HG03575 (cell line): ENCODE results near the gene NUDT6.
"Not testable (repeated sequence)": the region's sequence is repeated elsewhere in the genome, so short reads cannot be mapped to it uniquely, and the experiment has no call there.

Experiments used
- ATAC-seq: cut with Tn5 transposase; IDR thresholded peaks from one replicate; pipeline ENCODE4 v1.9.1; 2021; ENCODE audit not compliant: unreplicated experiment, insufficient number of reproducible peaks, low FRiP score; ENCODE audit errors: extremely low read depth

The NUDT6 gene

GRCh38 chr4:122889726-122890125 lies 32.7 kb downstream of the NUDT6 start:
- no peak for ATAC-seq

GRCh38 chr4:122884499-122884898 lies 37.9 kb downstream of the NUDT6 start:
- ATAC-seq: no peak

GRCh38 chr4:122882857-122883735 lies 39.3 kb downstream of the NUDT6 start:
- no peak for ATAC-seq

DNA sequence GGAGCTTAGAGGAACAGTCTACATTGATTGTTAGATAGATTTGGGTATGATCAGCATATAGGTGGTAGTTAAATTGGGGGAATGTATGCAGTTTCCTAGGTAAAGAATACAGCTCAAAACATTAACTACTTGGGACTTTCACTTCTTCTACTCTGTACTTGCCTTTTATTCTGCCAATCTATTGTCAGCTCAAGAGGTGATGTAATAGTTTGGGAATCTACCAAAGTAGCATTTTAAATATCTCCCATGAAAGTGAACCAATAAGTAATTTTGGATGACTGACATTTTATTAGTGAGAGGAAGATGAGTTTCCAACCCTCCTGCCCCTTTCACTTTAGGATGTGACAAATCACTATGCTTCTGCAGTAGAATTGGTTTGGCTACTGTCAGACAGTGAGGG lies 43.4 kb downstream of the NUDT6 start:
- ATAC-seq: no peak

DNA sequence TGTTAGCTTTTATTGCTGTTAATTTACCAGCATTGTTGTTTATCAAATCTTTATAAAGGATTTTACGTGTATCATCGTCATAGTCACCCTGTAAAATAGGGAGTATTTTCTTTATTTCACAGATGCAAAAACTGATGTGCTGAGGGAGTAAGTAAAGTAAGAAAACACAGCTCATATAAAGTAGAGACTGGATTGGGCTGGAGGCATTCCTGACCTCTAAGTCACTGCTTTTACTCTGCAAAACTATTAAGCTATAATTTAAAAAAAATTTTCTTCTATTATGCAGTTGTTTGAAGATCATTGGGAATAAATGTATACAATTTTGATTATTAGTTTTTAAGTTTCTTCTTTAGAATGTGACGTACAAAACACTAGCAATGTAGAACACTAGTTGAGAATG lies 45.9 kb downstream of the NUDT6 start:
- ATAC-seq: no peak

DNA sequence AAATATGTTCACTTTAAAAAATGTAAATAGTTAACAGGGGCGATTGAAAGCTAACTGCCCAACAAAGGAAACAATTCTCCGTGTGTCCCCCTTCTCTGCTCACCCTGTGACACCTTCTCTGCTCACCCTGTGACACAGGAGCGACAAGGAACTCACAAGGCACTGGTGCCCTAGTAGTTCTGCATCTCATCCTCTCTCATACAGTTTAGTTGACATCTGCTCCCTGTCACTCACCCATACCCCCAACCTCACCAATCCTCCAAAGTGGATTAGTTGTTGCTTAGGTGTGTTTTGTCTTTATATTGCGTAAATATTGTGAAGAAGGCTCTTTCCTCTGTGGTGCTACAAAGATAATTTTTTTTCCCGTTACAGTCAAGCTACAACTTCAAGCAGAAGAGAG lies 46.4 kb downstream of the NUDT6 start:
- no peak for ATAC-seq

GRCh38 chr4:122873821-122874593 lies 48.4 kb downstream of the NUDT6 start:
- ATAC-seq: no peak

DNA sequence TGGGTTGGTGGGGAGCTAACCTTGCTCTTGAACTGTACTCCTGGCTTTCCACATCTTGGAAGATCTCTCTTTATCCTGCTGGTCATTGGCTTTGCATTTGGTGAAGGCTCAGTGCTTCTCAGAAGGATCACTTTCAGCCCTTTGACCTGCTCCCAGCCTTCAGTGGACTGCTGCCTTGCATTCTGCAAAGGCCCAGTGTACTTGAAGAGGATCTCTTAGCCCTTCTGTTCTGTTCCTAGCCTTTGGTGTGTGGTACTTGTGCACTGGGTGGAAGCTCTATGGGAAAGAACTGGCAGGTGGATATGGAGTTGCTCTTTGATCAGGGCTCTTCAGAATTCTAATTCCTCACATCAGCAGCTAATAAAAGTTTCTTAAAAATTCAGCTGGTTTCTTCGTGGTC lies 49.3 kb downstream of the NUDT6 start:
- no peak for ATAC-seq

DNA sequence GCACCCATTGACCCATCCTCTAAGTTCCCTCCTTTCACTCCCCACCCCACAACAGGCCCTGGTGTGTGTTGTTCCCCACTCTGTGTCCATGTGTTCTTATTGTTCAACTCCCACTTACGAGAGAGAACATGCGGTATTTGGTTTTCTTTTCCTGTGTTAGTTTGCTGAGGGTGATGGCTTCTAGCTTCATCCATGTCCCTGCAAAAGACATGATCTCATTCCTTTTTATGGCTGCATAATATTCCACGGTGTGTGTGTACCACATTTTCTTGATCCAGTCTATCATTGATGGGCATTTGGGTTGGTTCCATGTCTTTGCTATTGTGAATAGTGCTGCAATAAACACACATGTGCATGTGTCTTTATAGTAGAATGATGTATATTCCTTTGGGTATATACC lies 54.2 kb downstream of the NUDT6 start:
- not testable (repeated sequence) for ATAC-seq

GRCh38 chr4:122865425-122865824 lies 57.0 kb downstream of the NUDT6 start:
- no peak for ATAC-seq

GRCh38 chr4:122863639-122864038 lies 58.8 kb downstream of the NUDT6 start:
- no peak for ATAC-seq

- no peak for ATAC-seq
Observed at GRCh38 chr4:122861172-122861943, 61.0 kb downstream of the NUDT6 start.

- ATAC-seq: no peak
Observed at GRCh38 chr4:122858705-122859104, 63.7 kb downstream of the NUDT6 start.

GRCh38 chr4:122857160-122857559 lies 65.2 kb downstream of the NUDT6 start:
- no peak for ATAC-seq

DNA sequence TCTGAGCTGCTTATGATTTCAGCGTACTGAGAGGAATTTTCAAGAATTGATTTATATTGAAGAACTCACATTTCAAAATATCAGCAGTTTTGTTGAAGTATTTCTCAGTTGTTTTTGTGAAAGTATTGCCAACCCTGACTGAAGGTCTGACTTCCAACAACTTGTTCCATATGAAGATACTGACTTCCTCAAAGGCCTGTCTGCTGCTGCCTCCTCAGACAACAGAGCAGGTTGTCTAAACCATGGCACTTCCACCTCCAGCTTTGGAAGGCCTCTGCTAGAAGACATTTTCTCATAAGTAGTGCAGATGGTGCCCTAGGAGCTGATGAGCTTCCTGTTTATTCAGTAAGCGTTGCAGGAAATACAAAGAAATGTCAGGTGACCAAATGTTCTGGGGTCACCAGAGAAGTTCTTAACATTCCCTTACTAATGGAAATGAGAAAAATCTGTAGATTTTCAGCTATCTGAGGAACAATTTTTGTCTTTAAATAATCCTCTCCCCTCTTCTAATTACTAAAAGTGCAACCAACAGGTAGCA lies 67.0 kb downstream of the NUDT6 start:
- ATAC-seq: no peak

GRCh38 chr4:122854447-122855352 lies 67.7 kb downstream of the NUDT6 start:
- ATAC-seq: no peak

GRCh38 chr4:122851568-122851967 lies 70.8 kb downstream of the NUDT6 start:
- ATAC-seq: no peak

DNA sequence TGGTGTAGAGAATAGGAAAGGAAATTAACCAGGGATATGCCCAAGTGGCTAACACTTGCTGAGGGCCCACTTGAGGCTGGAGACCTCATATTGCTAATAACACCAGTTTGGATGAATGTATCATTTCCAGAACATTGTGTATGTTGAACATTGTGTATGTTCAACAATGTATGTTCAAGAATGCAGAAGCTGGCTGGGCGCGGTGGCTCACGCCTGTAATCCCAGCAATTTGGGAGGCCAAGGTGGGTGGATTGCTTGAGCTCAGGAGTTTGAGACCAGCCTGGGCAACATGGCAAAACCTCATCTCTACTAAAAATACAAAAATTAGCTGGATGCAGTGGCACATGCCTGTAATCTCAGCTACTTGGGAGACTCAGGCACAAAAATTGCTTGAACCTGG lies 72.6 kb downstream of the NUDT6 start:
- ATAC-seq: not testable (repeated sequence)
